BE2C (cell line): ENCODE results near the gene NVL.

Experiments used
- DNase-seq: peaks from one replicate; pipeline ENCODE4 v3.0.0-alpha.2; 2020
- H3K27me3 ChIP-seq: fragments of 250-450 bp; sonication (Bioruptor Pico); 2 replicates; pipeline ENCODE4 v1.5.1; 2020; ENCODE audit warnings: mild to moderate bottlenecking
- H3K36me3 ChIP-seq: fragments of 250-450 bp; sonication (Bioruptor Pico); 2 replicates; pipeline ENCODE4 v1.5.1; 2020; ENCODE audit warnings: mild to moderate bottlenecking
- H3K4me1 ChIP-seq: fragments of 250-450 bp; sonication (Bioruptor Pico); 2 replicates; pipeline ENCODE4 v1.5.1; 2020
- H3K4me3 ChIP-seq: 2 replicates; pipeline ENCODE4 v1.5.1; 2011; ENCODE audit warnings: low read depth, low read length
- H3K9me3 ChIP-seq: fragments of 250-450 bp; sonication (Bioruptor Pico); 2 replicates; pipeline ENCODE4 v1.5.1; 2020
- TF ChIP-seq, protein P1 (sequence below): IDR thresholded peaks from 2 replicates; pipeline ENCODE4 v1.5.1; 2012; ENCODE audit warnings: mild to moderate bottlenecking, low read depth, low read length

Gene NVL

DNA sequence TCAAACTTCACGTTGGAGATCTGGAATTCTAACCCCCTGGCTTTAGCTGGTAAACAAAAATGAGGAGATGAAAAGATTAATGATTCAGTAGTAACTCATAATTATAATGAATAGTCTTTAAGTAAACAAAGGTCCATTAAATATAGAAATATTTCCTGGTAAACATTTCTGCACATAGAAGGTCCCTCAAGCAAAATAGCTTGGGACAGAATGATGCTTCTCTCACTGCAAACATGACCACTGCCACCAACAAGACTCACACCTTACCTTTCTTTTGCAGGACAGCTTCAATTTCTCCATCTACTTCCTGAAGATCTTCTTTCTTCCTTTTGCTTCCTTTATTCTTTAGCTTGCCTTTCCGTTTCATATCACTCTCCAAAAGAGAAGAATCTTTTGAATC lies 25.2 kb downstream of the NVL start:
- DNase-seq = no peak
- no peaks in the 10 kb centered on the region for H3K4me1 ChIP-seq
- H3K4me3 ChIP-seq = no peak overlapping the region
- H3K36me3 ChIP-seq = peaks cover 78% of the 10 kb centered on the region
- H3K27me3 ChIP-seq = no peaks in the 10 kb centered on the region
- TF ChIP-seq, protein P1, sequence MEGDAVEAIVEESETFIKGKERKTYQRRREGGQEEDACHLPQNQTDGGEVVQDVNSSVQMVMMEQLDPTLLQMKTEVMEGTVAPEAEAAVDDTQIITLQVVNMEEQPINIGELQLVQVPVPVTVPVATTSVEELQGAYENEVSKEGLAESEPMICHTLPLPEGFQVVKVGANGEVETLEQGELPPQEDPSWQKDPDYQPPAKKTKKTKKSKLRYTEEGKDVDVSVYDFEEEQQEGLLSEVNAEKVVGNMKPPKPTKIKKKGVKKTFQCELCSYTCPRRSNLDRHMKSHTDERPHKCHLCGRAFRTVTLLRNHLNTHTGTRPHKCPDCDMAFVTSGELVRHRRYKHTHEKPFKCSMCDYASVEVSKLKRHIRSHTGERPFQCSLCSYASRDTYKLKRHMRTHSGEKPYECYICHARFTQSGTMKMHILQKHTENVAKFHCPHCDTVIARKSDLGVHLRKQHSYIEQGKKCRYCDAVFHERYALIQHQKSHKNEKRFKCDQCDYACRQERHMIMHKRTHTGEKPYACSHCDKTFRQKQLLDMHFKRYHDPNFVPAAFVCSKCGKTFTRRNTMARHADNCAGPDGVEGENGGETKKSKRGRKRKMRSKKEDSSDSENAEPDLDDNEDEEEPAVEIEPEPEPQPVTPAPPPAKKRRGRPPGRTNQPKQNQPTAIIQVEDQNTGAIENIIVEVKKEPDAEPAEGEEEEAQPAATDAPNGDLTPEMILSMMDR = no peak
- no peaks in the 10 kb centered on the region for H3K9me3 ChIP-seq

DNA sequence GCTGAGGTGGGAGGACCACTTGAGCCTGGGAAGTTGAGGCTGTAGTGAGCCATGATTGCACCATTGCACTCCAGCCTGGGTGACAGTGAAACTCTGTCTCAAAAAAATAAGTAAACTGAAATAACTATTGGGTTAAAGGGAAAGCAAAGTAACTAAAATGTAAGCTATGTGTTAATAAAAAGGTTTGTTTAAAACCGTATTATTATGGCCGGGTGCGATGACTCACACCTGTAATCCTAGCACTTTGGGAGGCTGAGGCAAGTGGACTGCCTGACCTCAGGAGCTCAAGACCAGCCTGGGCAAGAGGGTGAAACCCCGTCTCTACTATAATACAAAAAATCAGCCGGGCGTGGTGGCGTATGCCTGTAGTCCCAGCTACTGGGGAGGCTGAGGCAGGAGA lies 27.0 kb downstream of the NVL start:
- TF ChIP-seq, protein P1 = no peak
- peaks cover 74% of the 10 kb centered on the region for H3K36me3 ChIP-seq

DNA sequence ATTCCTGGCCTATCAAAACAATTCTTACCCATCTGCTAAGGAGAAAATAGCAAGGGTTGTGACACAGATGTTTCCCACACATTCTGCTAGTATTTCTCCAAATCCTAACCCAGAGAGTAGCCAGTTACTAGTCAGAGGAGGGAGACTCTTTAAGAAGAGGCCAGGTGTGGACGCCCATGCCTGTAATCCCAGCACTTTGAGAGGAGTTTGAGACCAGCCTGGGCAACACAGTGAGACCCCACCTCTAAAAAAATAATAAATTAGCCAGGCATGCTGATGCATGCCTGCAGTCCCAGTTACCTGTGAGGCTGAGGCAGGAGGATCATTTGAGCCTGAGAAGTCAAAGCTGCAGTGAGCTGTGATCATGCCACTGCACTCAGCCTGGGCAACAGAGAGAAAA lies 28.6 kb downstream of the NVL start:
- Histone ChIP-seq H3K36me3 (peaks cover 59% of the 10 kb centered on the region), H3K9me3 (no peaks in the 10 kb centered on the region), H3K4me1 (no peaks in the 10 kb centered on the region), H3K4me3 (no peak overlapping the region), H3K27me3 (no peaks in the 10 kb centered on the region)
- no peak for DNase-seq
- TF ChIP-seq, protein P1 = no peak

More for the DNA sequence above, 27.0 kb downstream of the NVL start:
- H3K4me1 ChIP-seq = no peaks in the 10 kb centered on the region
- no peaks in the 10 kb centered on the region for H3K9me3 ChIP-seq
- H3K4me3 ChIP-seq = no peak overlapping the region
- DNase-seq = no peak
- H3K27me3 ChIP-seq = no peaks in the 10 kb centered on the region

DNA sequence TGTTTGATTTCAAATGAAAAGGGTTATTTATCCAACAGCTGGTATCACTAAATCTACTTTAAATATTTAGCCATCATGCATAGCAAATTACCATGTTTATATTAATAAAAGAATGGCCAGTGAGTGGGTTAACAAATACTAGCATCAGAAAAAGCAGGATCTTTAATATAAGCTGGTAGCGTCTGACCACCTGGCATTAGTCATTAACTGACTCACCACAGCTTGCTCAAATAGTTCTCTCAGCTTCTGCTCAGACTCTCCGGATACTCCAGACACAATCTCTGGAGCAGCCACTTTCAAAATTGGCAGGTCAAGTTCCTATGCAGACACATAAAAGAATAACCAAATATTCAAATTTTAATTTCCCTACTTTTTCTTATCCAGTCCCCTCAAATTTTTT lies 29.6 kb downstream of the NVL start:
- Histone ChIP-seq H3K4me1 (no peaks in the 10 kb centered on the region), H3K4me3 (no peak overlapping the region), H3K27me3 (no peaks in the 10 kb centered on the region), H3K36me3 (peaks cover 54% of the 10 kb centered on the region), H3K9me3 (no peaks in the 10 kb centered on the region)
- TF ChIP-seq, protein P1 = no peak
- no peak for DNase-seq

DNA sequence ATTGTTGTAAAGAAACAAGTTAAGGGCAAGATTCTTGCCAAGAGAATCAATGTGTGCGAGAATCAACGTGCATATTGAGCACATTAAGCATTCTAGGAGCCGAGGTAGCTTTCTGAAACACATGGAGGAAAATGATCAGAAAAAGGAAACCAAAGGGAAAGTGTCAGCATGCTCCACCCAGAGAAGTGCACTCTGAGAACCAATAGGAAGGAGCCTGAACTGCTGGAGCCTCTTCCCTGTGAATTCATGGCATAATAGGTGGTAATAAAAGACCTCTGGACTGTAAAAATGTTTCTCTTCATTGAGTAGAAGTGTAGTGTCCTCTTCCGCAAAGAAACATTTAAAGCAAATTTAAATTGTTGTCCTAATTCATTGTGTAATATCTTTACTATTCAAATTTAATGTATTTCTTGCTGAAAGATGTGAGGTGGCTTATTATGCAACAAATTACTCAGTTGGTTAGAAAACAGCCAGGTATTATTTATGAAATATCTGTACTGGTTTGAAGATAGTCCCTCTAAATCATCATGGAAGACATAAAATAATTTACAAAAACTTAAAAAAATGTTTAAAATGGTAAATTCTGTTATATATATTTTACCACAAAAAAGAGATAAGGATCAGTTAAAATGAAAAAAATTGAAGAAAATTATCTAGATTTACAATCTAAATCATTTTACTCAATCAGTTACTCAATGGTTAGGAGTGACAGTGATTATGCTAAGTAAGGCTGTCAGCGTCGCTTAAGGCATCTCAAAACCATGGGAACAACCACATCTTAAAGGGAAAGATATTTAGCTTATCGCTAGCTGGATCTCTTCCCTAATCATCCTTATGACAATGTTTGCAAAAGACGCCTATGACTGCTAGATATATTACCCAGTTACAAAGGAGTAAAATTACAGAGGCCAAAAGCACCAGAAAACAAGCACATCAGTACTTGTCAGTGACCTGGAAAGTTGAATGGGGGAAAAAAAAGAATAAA lies 31.3 kb downstream of the NVL start:
- Histone ChIP-seq H3K9me3 (no peaks in the 10 kb centered on the region), H3K27me3 (no peaks in the 10 kb centered on the region), H3K4me3 (no peak overlapping the region), H3K4me1 (no peaks in the 10 kb centered on the region), H3K36me3 (peaks cover 51% of the 10 kb centered on the region)
- TF ChIP-seq, protein P1 = no peak
- DNase-seq = no peak

DNA sequence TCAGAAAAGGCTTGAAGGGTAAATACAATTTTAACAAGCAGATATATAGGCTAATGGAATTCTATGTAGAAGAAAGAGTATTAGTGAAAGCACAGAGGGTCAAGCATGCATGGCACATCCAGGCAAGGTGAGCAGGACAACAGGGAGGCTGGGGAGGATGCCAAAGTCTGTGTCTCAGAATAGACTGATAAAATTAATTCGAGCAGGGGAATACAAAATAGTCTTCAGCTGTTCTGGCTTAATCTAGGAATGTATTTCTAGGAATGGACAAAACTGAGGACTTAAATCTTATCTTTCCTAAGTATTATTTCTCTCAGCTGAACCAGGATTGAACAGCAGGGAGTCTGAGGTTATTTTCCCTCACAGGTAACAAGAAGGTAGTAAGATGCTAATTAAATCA lies 35.2 kb downstream of the NVL start:
- no peak for DNase-seq
- H3K36me3 ChIP-seq = peaks cover 51% of the 10 kb centered on the region
- TF ChIP-seq, protein P1 = no peak
- no peaks in the 10 kb centered on the region; the same call in 1 of the 2 replicates for H3K4me1 ChIP-seq
- no peak overlapping the region for H3K4me3 ChIP-seq
- no peaks in the 10 kb centered on the region for H3K9me3 ChIP-seq
- H3K27me3 ChIP-seq = no peaks in the 10 kb centered on the region
